Testis (tissue), 3 donors: ENCODE data around the gene NGLY1. TPM values are rescaled to one million over a fixed set of nuclear protein-coding genes. Genes with fewer than 3 reads are reported as not detected.

Experiments used
- DNase-seq: peaks from one replicate; pipeline ENCODE4 v3.0.0-alpha.2; 2019
- H3K27ac ChIP-seq, 2 donors: fragments of 200-600 bp; sonication (generic); one replicate each; pipeline ENCODE4 v1.5.1; 2019
- H3K27me3 ChIP-seq: fragments of 200-600 bp; sonication (generic); one replicate; pipeline ENCODE4 v1.5.1; 2019
- H3K36me3 ChIP-seq: fragments of 200-600 bp; sonication (generic); one replicate; pipeline ENCODE4 v1.5.1; 2017; ENCODE audit warnings: low read depth; ENCODE audit errors: missing control alignments
- H3K4me1 ChIP-seq: fragments of 200-600 bp; sonication (generic); one replicate; pipeline ENCODE4 v1.5.1; 2019
- H3K4me3 ChIP-seq, 2 donors: fragments of 200-600 bp; sonication (generic); one replicate each; pipeline ENCODE4 v1.5.1; 2017 to 2019
- H3K9me3 ChIP-seq: fragments of 200-600 bp; sonication (generic); one replicate; pipeline ENCODE4 v1.5.1; 2017
- POLR2A ChIP-seq: fragments of 450-650 bp; IDR thresholded peaks from one replicate; pipeline ENCODE4 v1.6.1; 2017; ENCODE audit warnings: antibody characterized with exemption, mild to moderate bottlenecking, moderate library complexity
- WGBS, 2 donors: methylation state at CpG; one replicate each; pipeline ENCODE4 v1.1.5; 2018; 5-methylcytosine and 5-hydroxymethylcytosine counted together
- intact Hi-C: fragments of 100-400 bp; cut with DNase I; formaldehyde crosslinking; loops from one replicate; pipeline ENCODE4 v1.15.1; 2023; ENCODE audit warnings: low total_unique reads
- polyA plus RNA-seq: library from polyadenylated mRNA; stranded (reverse); fragments of 350-450 nt; fragmentation: Illumina TruSeq; extraction: RNeasy Lipid Tissue Mini Kit (QIAGEN cat#74804); gene quantifications from one replicate; pipeline ENCODE4 v1.2.3, GENCODE V29; 2014; ENCODE audit warnings: low read depth, low replicate concordance; ENCODE audit not compliant: insufficient read depth
- total RNA-seq, 2 donors: library from RNA; depleted of rRNA; stranded (reverse); fragments of >200 nt; gene quantifications; one replicate each; pipeline ENCODE4 v1.2.3, GENCODE V29; 2016
- TF ChIP-seq, protein P1 (sequence below), 3 experiments: fragments of 450-650 bp in 2 of 3; fragments of 200-600 bp in 1 of 3; sonication (generic) in 1 of 3; IDR thresholded peaks; one replicate each; pipeline ENCODE4 v1.5.1; 2016 to 2019; ENCODE audit warnings: antibody characterized with exemption in 3 of 3, mild to moderate bottlenecking in 2 of 3, moderate library complexity in 1 of 3

Gene NGLY1
- total and polyA plus RNA-seq, 3 donors from 2014 or later: 58.2 to 108 (median 107) TPM

DNA sequence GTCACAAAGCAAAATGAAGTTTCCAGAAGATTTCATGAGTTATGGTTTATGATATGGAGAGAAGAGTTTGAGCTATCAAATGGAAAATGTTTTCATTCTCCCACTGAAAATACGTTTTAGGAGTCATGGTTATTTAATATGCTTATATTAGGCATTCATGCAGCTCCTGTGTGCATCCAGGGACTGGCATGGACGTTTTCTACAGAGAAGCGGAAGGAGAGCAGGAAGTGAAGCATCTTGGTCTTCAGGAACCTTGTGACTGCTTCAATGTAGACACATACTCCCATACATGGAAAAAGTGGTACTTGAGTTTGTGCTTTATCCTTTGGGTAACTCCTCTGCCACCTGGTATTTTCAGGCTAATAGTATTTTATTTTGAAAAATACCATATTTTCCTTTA is 75.2 kb downstream of the NGLY1 start:
- no peak for TF ChIP-seq POLR2A
- TF ChIP-seq, protein P1, sequence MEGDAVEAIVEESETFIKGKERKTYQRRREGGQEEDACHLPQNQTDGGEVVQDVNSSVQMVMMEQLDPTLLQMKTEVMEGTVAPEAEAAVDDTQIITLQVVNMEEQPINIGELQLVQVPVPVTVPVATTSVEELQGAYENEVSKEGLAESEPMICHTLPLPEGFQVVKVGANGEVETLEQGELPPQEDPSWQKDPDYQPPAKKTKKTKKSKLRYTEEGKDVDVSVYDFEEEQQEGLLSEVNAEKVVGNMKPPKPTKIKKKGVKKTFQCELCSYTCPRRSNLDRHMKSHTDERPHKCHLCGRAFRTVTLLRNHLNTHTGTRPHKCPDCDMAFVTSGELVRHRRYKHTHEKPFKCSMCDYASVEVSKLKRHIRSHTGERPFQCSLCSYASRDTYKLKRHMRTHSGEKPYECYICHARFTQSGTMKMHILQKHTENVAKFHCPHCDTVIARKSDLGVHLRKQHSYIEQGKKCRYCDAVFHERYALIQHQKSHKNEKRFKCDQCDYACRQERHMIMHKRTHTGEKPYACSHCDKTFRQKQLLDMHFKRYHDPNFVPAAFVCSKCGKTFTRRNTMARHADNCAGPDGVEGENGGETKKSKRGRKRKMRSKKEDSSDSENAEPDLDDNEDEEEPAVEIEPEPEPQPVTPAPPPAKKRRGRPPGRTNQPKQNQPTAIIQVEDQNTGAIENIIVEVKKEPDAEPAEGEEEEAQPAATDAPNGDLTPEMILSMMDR (IDR thresholded peaks at IDR 0.05): no peak
- DNase-seq: no peak
- WGBS, 2 donors: 57% methylated on average over 3 of the region's 3 CpGs
- Histone ChIP-seq H3K27ac (no peak overlapping the region), H3K27me3 (no peaks in the 10 kb centered on the region), H3K4me3 (no peak overlapping the region), H3K9me3 (no peaks in the 10 kb centered on the region), H3K4me1 (no peaks in the 10 kb centered on the region), H3K36me3 (no peaks in the 10 kb centered on the region)
- intact Hi-C loops: no loop called here

DNA sequence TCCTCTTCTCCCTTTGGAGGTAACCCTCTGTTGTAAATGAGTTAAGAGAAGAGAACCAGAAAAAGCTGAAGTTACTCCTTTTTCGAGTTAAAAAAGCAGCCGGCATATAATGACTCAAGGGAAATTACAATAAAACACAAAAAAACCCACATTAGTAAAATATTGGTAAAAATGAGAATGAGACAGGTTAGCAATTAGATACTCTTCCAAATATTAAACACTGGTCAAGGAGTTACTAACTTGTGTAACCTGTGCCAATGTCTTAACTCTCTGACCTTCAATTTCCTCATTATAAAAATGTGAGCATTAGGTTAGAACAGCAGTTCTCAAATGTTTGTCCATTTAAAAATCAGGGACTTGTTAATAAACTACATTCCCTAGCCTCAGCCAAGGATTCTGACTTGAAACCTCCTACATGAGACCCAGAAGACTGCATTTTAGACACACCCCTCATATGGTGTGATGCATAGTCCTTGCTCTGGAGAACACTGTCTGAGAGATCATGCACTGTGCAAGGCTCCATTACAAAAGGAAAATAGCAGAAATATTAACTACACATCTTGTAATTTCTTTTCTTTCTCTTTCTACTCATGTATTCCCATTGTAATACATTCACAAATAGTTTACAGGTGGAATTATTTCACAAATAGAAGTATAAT is 75.8 kb downstream of the NGLY1 start:
- H3K36me3 ChIP-seq: no peaks in the 10 kb centered on the region
- H3K27me3 ChIP-seq: no peaks in the 10 kb centered on the region
- no peak for DNase-seq
- no peak overlapping the region for H3K27ac ChIP-seq
- H3K4me1 ChIP-seq: no peaks in the 10 kb centered on the region
- H3K4me3 ChIP-seq: no peak overlapping the region
- WGBS, 2 donors: 60 to 70% methylated on average over 2 of the region's 2 CpGs
- intact Hi-C loops: no loop called here
- no peak for TF ChIP-seq POLR2A
- TF ChIP-seq, protein P1 (IDR thresholded peaks at IDR 0.05): no peak
- no peaks in the 10 kb centered on the region for H3K9me3 ChIP-seq

DNA sequence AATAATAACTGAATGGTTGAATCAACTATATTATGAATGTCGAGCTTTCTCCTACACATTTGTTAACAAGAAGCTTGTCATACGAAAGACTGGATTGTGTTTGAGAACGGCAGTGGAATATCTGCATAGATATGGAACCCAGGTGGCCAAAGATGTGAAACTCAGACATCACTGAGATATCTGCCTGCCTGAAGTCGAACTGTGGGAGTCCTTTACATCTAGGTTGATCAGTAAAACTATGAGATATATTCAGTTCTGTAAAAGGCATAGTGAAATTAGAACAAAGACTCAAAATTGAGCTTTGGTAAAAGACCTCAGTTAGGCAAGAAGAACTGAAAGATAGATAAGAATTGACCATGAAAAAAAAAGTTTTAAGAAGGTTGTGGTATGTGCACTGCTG is 77.0 kb downstream of the NGLY1 start:
- no peaks in the 10 kb centered on the region for H3K27me3 ChIP-seq
- H3K9me3 ChIP-seq: no peaks in the 10 kb centered on the region
- H3K4me1 ChIP-seq: no peaks in the 10 kb centered on the region
- TF ChIP-seq, protein P1 (IDR thresholded peaks at IDR 0.05): no peak
- TF ChIP-seq POLR2A: no peak
- no peak for DNase-seq
- no peak overlapping the region for H3K4me3 ChIP-seq
- H3K27ac ChIP-seq: no peak overlapping the region
- intact Hi-C loops: no loop called here
- no peaks in the 10 kb centered on the region for H3K36me3 ChIP-seq
- WGBS, 2 donors: 83 to 85% methylated on average over 4 of the region's 4 CpGs

DNA sequence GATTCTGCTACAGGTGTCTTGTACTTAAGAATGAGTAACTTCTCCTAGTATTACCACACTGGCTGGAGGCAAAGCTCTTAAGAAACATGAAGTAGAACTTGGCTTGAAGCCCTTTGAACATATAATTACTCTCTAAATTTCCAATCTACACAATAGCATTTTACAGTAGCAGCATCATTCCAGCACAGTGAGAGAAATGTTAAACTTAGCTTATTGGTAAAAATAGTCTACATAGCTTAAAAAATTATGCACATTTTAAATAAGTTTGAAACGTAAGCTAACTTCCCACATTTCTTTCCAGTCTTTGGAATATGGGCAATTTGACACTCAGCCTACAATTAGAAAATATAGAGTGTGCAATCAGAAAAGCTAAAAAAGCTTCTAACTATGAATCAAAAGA is 85.7 kb downstream of the NGLY1 start:
- 72 to 73% methylated on average over 1 of the region's 1 CpG for WGBS, 2 donors
- H3K36me3 ChIP-seq: no peaks in the 10 kb centered on the region
- intact Hi-C loops: no loop called here
- TF ChIP-seq, protein P1 (IDR thresholded peaks at IDR 0.05): no peak
- TF ChIP-seq POLR2A: no peak
- H3K9me3 ChIP-seq: no peaks in the 10 kb centered on the region
- H3K27ac ChIP-seq: no peak overlapping the region
- no peaks in the 10 kb centered on the region for H3K27me3 ChIP-seq
- no peak for DNase-seq
- no peaks in the 10 kb centered on the region for H3K4me1 ChIP-seq
- H3K4me3 ChIP-seq: no peak overlapping the region
